ENCODE measurements around the gene RPL39. TPM values are rescaled to one million over a fixed set of nuclear protein-coding genes. Genes with fewer than 3 reads are reported as not detected.

RPL39 gene
- total and polyA plus RNA-seq, 10 of the 15 experiments (the other 5 are each of a cell fraction or from before 2014, with no cell fraction given) = 1,792 to 6,541 (median 3,667) TPM

- RAD21 ChIA-PET (ENCODE audit: unreplicated experiment) = interaction anchor here (0.8 to 12.8 kb wide), 16 partner anchors 10 to 237 kb away, joined by 3 to 128 read pairs (median 6); partner anchors contain the start of gene RPL39
- FAIRE-seq (no peak), DNase-seq (ENCODE audit: low read depth, low spot score) (no peak), ATAC-seq (peak; percentile 8; the same call in 1 of the 3 replicates)
- Histone ChIP-seq H4K20me1 (ENCODE audit: control insufficient read depth, insufficient read depth) (no peaks in the 10 kb centered on the region), H3K79me2 (ENCODE audit: control insufficient read depth, insufficient read depth, low read length) (no peaks in the 10 kb centered on the region; the same call in none of the 2 replicates), H3K9ac (ENCODE audit: control insufficient read depth, insufficient read depth, low read length) (no peak overlapping the region), H3K4me1 (ENCODE audit: control insufficient read depth, insufficient read depth, low read length) (peaks cover 32% of the 10 kb centered on the region), H3K9me3 (replicated peaks; ENCODE audit: control insufficient read depth, insufficient read depth, low read length) (no peaks in the 10 kb centered on the region), H3K27ac (ENCODE audit: control insufficient read depth, insufficient read depth) (peak overlapping the region; percentile 67), H3K36me3 (ENCODE audit: control insufficient read depth in 2 of 2, insufficient read depth in 2 of 2, low read length in 1 of 2) (no peaks in the 10 kb centered on the region), H2AFZ (ENCODE audit: control insufficient read depth, low read depth, low read length) (peak overlapping the region; percentile 23; the same call in 1 of the 2 replicates), H3K27me3 (replicated peaks in 1 of 2; ENCODE audit: control insufficient read depth in 2 of 2, insufficient read depth in 2 of 2, low read length in 1 of 2) (no peaks in the 10 kb centered on the region), H3K4me3 (no peak overlapping the region), H3K4me2 (ENCODE audit: control insufficient read depth, insufficient read depth) (no peak overlapping the region)
- TF ChIP-seq CTCF (IDR thresholded peaks at IDR 0.05 in 2 of 3, conservative IDR thresholded peaks at IDR 0.05 in 1 of 3; ENCODE audit: control insufficient read depth in 2 of 3, extremely low read depth in 1 of 3, insufficient read depth in 1 of 3, low read depth in 3 of 3, low read length in 3 of 3) (peak; percentile 53 to 66 (median 61)), RAD21 (IDR thresholded peaks at IDR 0.05; ENCODE audit: insufficient read depth, low read depth, low read length) (peak; percentile 68), HDAC6 (IDR thresholded peaks at IDR 0.05; ENCODE audit: unreplicated experiment) (no peak), MLLT1 (IDR thresholded peaks at IDR 0.05) (0 out of 2 replicates have a peak, but pooled peaks have one; percentile 39), YY1 (IDR thresholded peaks at IDR 0.05; ENCODE audit: low read depth, low read length) (no peak), SMC3 (IDR thresholded peaks at IDR 0.05; ENCODE audit: borderline replicate concordance, low read length) (peak; percentile 35; the same call in 1 of the 2 replicates), IKZF2 (IDR thresholded peaks at IDR 0.05) (0 out of 4 replicates have a peak, but pooled peaks of 1 of the 2 experiments have one; percentile 16), SUPT20H (IDR thresholded peaks at IDR 0.05; ENCODE audit: borderline replicate concordance, control insufficient read depth, low read depth, low read length) (no peak), ZBTB40 (IDR thresholded peaks at IDR 0.05; ENCODE audit: borderline replicate concordance) (no peak), NBN (IDR thresholded peaks at IDR 0.05) (peak; percentile 46; the same call in 1 of the 2 replicates), ATF7 (IDR thresholded peaks at IDR 0.05; ENCODE audit: low read depth) (peak; percentile 62)
- SMC1A ChIA-PET (ENCODE audit: uncharacterized antibody, unreplicated experiment) = interaction anchor here (0.6 to 6.5 kb wide), 18 partner anchors 8 to 238 kb away, joined by 3 to 61 read pairs (median 8); partner anchors contain the start of gene NKRF
- POLR2A ChIA-PET = interaction anchor here (1.0 to 7.7 kb wide), 5 partner anchors 11 to 69 kb away, joined by 3 to 42 read pairs (median 8); partner anchors contain the start of gene SEPTIN6
- in situ Hi-C loops (cut with MboI) (no loop called here), intact Hi-C loops (cut with micrococcal nuclease; ENCODE audit: unreplicated experiment) (loop anchor here (2.0 kb wide), 1 partner anchor 237 kb away; no protein-coding TSS in a partner anchor)
- no TSS peak for BruUV-seq (replicated peaks)
- CTCF ChIA-PET = interaction anchor here (0.6 to 7.1 kb wide), 31 partner anchors 8 to 272 kb away, joined by 3 to 78 read pairs (median 5); partner anchors contain the start of genes NKRF and RPL39
- WGBS (ENCODE audit: insufficient coverage, insufficient replicate concordance, low lambda C conversion rate, missing lambda C conversion rate) = 34% methylated on average over 8 of the region's 8 CpGs
These were observed 37.7 kb downstream of the RPL39 start for GRCh38 chrX:119753639-119754257.
